ENCODE data around the gene RIPOR2.
"Not testable (repeated sequence)": the region's sequence is repeated elsewhere in the genome, so short reads cannot be mapped to it uniquely, and the experiment has no call there.

Gene RIPOR2

GRCh38 chr6:24957199-24957598 is 21.4 kb upstream of the RIPOR2 start:
- DNase-seq (ENCODE audit: low spot score): no peak

- no peak for DNase-seq (ENCODE audit: low spot score)
Observed at GRCh38 chr6:24953726-24954125, 18.0 kb upstream of the RIPOR2 start.

- no peak for DNase-seq (ENCODE audit: low spot score)
Observed at GRCh38 chr6:24951811-24952299, 16.1 kb upstream of the RIPOR2 start.

- DNase-seq (ENCODE audit: low spot score): no peak
Observed at GRCh38 chr6:24950218-24950941, 14.6 kb upstream of the RIPOR2 start.

GRCh38 chr6:24949020-24949569 is 13.3 kb upstream of the RIPOR2 start:
- no peak for DNase-seq (ENCODE audit: low spot score)

GRCh38 chr6:24948261-24948660 is 12.5 kb upstream of the RIPOR2 start:
- DNase-seq (ENCODE audit: low spot score): not testable (repeated sequence)

GRCh38 chr6:24947636-24948035 is 11.9 kb upstream of the RIPOR2 start:
- no peak for DNase-seq (ENCODE audit: low spot score)

- DNase-seq (ENCODE audit: low spot score): no peak
Observed at GRCh38 chr6:24945054-24945453, 9.3 kb upstream of the RIPOR2 start.

GRCh38 chr6:24943774-24944173 is 8.0 kb upstream of the RIPOR2 start:
- DNase-seq (ENCODE audit: low spot score): no peak

GRCh38 chr6:24940311-24940917 is 4.7 kb upstream of the RIPOR2 start:
- no peak for DNase-seq (ENCODE audit: low spot score)

- no peak for DNase-seq (ENCODE audit: low spot score)
Observed at GRCh38 chr6:24936641-24937317, 1.0 kb upstream of the RIPOR2 start.

GRCh38 chr6:24933868-24934401 is 1.8 kb downstream of the RIPOR2 start:
- DNase-seq (ENCODE audit: low spot score): no peak

GRCh38 chr6:24933266-24933665 is 2.5 kb downstream of the RIPOR2 start:
- no peak for DNase-seq (ENCODE audit: low spot score)

GRCh38 chr6:24932832-24933231 is 2.9 kb downstream of the RIPOR2 start:
- DNase-seq (ENCODE audit: low spot score): no peak

- DNase-seq (ENCODE audit: low spot score): no peak
Observed at GRCh38 chr6:24931718-24932691, 3.8 kb downstream of the RIPOR2 start.

GRCh38 chr6:24931296-24931695 is 4.5 kb downstream of the RIPOR2 start:
- no peak for DNase-seq (ENCODE audit: low spot score)

GRCh38 chr6:24930431-24930871 is 5.3 kb downstream of the RIPOR2 start:
- no peak for DNase-seq (ENCODE audit: low spot score)

GRCh38 chr6:24929242-24929641 is 6.5 kb downstream of the RIPOR2 start:
- DNase-seq (ENCODE audit: low spot score): no peak

- no peak for DNase-seq (ENCODE audit: low spot score)
Observed at GRCh38 chr6:24927985-24928745, 7.6 kb downstream of the RIPOR2 start.

GRCh38 chr6:24927277-24927955 is 8.3 kb downstream of the RIPOR2 start:
- DNase-seq (ENCODE audit: low spot score): no peak

Data from Ammon's horn (tissue), 1 donor.